ENCODE measurements around the gene CFAP69. TPM values are rescaled to one million over a fixed set of nuclear protein-coding genes. Genes with fewer than 3 reads are reported as not detected.

CFAP69 gene
- total and polyA plus RNA-seq, 2 experiments from 2014 or later, result 4.9 to 7.9 TPM

GRCh38 chr7:90231304-90231703, 13.7 kb upstream of the CFAP69 start (continued):
- TF ChIP-seq ZNF462 (CRISPR knock-in tag; IDR thresholded peaks at IDR 0.05) (no peak), ZNF114 (CRISPR knock-in tag; IDR thresholded peaks at IDR 0.05) (no peak)

GRCh38 chr7:90232430-90232829, 12.5 kb upstream of the CFAP69 start:
- DNase-seq (ENCODE audit: low spot score) (no peak), ATAC-seq (no peak)
- no peaks in the 10 kb centered on the region for H3K79me2 ChIP-seq (replicated peaks; ENCODE audit: insufficient read depth)
- Mint-ChIP-seq H3K27me3 (ENCODE audit: insufficient read depth, low read depth, poor library complexity) (no peaks in the 10 kb centered on the region), H3K4me1 (peaks cover 11% of the 10 kb centered on the region), H3K4me3 (no peak overlapping the region), H3K9me3 (no peaks in the 10 kb centered on the region), H3K27ac (no peak overlapping the region), H3K36me3 (ENCODE audit: low read depth) (no peaks in the 10 kb centered on the region; the same call in 1 of the 3 replicates)
- H2AFZ ChIP-seq, result no peak overlapping the region
- H3K9me2 ChIP-seq (ENCODE audit: insufficient read depth), result no peaks in the 10 kb centered on the region
- no peaks in the 10 kb centered on the region for H3F3A ChIP-seq (replicated peaks; ENCODE audit: low read depth)
- H4K20me1 ChIP-seq (replicated peaks; ENCODE audit: insufficient read depth), result no peaks in the 10 kb centered on the region
- H3K4me1 ChIP-seq (ENCODE audit: insufficient read depth), result peaks cover 11% of the 10 kb centered on the region
- H3K4me2 ChIP-seq, result no peak overlapping the region
- no peak overlapping the region for H3K4me3 ChIP-seq
- no peaks in the 10 kb centered on the region for H3K27me3 ChIP-seq (ENCODE audit: insufficient read depth)
- no peak overlapping the region for H3K27ac ChIP-seq (ENCODE audit: low read depth)
- H3K36me3 ChIP-seq (ENCODE audit: insufficient read depth), result no peaks in the 10 kb centered on the region
- TF ChIP-seq EZH2phosphoT487 (IDR thresholded peaks at IDR 0.05; ENCODE audit: unreplicated experiment) (no peak), POLR2AphosphoS5 (IDR thresholded peaks at IDR 0.05; ENCODE audit: low read depth) (no peak), CREB1 (CRISPR knock-in tag; IDR thresholded peaks at IDR 0.05; ENCODE audit: low read depth) (no peak), ETS1 (IDR thresholded peaks at IDR 0.05) (no peak), ZNF462 (CRISPR knock-in tag; IDR thresholded peaks at IDR 0.05) (no peak)

All from GM23338 (cell line).